H1 (cell line): Measurements from ENCODE around the gene SMIM41. TPM values are rescaled to one million over a fixed set of nuclear protein-coding genes. Genes with fewer than 3 reads are reported as not detected.

ENCODE experiments used
- CTCF ChIA-PET: fragments of 300-600 bp; sonication (Branson Sonifier 250); formaldehyde crosslinking; loops from one replicate; lab custom pipeline; 2021; ENCODE audit not compliant: partially characterized antibody; lab: Charles Lee
- POLR2A ChIA-PET: fragments of 300-600 bp; sonication (Branson Sonifier 250); formaldehyde crosslinking; loops from one replicate; lab custom pipeline; 2021; ENCODE audit warnings: inconsistent platforms; ENCODE audit not compliant: partially characterized antibody; lab: Charles Lee
- DNase-seq, 2 experiments: peaks; one replicate each; pipeline versions ENCODE4 v3.0.0 to v3.0.0-alpha.2; 2010 to 2022; ENCODE audit warnings: low spot score in 2 of 2, low read depth in 1 of 2, mixed read lengths in 1 of 2
- FAIRE-seq: peaks from 2 replicates; lab custom pipeline; 2011; peaks lifted over from hg19 to GRCh38; lab: Jason Lieb, UNC
- H2AFZ ChIP-seq: 2 replicates; pipeline ENCODE4 v1.8.1; 2012; ENCODE audit warnings: low read length, inconsistent platforms
- H2AK5ac ChIP-seq: 2 replicates; pipeline ENCODE4 v1.6.1; 2013; ENCODE audit warnings: low read depth, low read length
- H2BK120ac ChIP-seq: replicated peaks from 2 replicates; pipeline ENCODE3; 2013; ENCODE audit warnings: low read depth, low read length, inconsistent platforms
- H2BK12ac ChIP-seq: 2 replicates; pipeline ENCODE4 v1.6.1; 2013; ENCODE audit warnings: low read depth, low read length
- H2BK15ac ChIP-seq: 2 replicates; pipeline ENCODE4 v1.6.1; 2013; ENCODE audit warnings: low read length
- H2BK20ac ChIP-seq: 2 replicates; pipeline ENCODE4 v1.6.1; 2013; ENCODE audit warnings: low read length
- H2BK5ac ChIP-seq: 2 replicates; pipeline ENCODE4 v1.6.1; 2013; ENCODE audit warnings: low read depth, low read length
- H3K14ac ChIP-seq: 2 replicates; pipeline ENCODE4 v1.6.1; 2013; ENCODE audit warnings: inconsistent platforms; ENCODE audit not compliant: insufficient read length
- H3K18ac ChIP-seq: 2 replicates; pipeline ENCODE4 v1.6.1; 2013; ENCODE audit warnings: low read length; ENCODE audit errors: extremely low read depth
- H3K23ac ChIP-seq: 2 replicates; pipeline ENCODE4 v1.6.1; 2013; ENCODE audit warnings: inconsistent platforms; ENCODE audit not compliant: insufficient read length
- H3K23me2 ChIP-seq: 2 replicates; pipeline ENCODE4 v1.6.1; 2013; ENCODE audit warnings: low read depth, low read length
- H3K27ac ChIP-seq: 2 replicates; pipeline ENCODE4 v1.6.1; 2011; ENCODE audit warnings: low read depth, low read length, inconsistent platforms
- H3K27me3 ChIP-seq, 4 experiments: replicated peaks in 1 of 4; 1 replicate in 1 of 4; 2 replicates in 3 of 4; pipeline versions ENCODE4 v1.6.1 to v1.8.1; 2011 to 2013; ENCODE audit warnings: low read length in 3 of 4, mild to moderate bottlenecking in 3 of 4, inconsistent platforms in 2 of 4, mixed read lengths in 2 of 4, moderate library complexity in 1 of 4; ENCODE audit not compliant: control insufficient read depth in 3 of 4, insufficient read depth in 3 of 4; ENCODE audit errors: extremely low read depth in 1 of 4
- H3K36me3 ChIP-seq, 4 experiments: 2 replicates each; pipeline versions ENCODE4 v1.6.1 to v1.8.1; 2011 to 2013; ENCODE audit warnings: mild to moderate bottlenecking in 4 of 4, low read length in 3 of 4, moderate library complexity in 2 of 4, control low read depth in 1 of 4, inconsistent platforms in 1 of 4; ENCODE audit not compliant: insufficient read depth in 4 of 4, control insufficient read depth in 2 of 4
- H3K4ac ChIP-seq: replicated peaks from 2 replicates; pipeline ENCODE3; 2013; ENCODE audit warnings: low read length, low read depth, mixed read lengths, inconsistent platforms; ENCODE audit not compliant: insufficient read length
- H3K4me1 ChIP-seq, 4 experiments: replicated peaks in 1 of 4; 1 replicate in 1 of 4; 2 replicates in 3 of 4; pipeline versions ENCODE4 v1.6.1 to v1.8.1; 2011 to 2013; ENCODE audit warnings: low read length in 3 of 4, inconsistent platforms in 2 of 4, mixed read lengths in 1 of 4; ENCODE audit not compliant: insufficient read depth in 4 of 4, control insufficient read depth in 3 of 4
- H3K4me2 ChIP-seq, 2 experiments: 2 replicates each; pipeline versions ENCODE4 v1.6.1 to v1.8.1; 2011 to 2013; ENCODE audit warnings: low read depth in 2 of 2, low read length in 2 of 2, control low read depth in 1 of 2, inconsistent platforms in 1 of 2, mild to moderate bottlenecking in 1 of 2; ENCODE audit not compliant: insufficient read depth in 1 of 2
- H3K4me3 ChIP-seq, 4 experiments: fragments of 200-600, 300-600 bp in 1 of 4; sonication (generic), shearing (Covaris generic), sonication (Bioruptor Twin) in 1 of 4; 2 replicates each; pipeline versions ENCODE4 v1.5.1 to v1.8.1; 2011 to 2016; ENCODE audit warnings: low read length in 4 of 4, low read depth in 3 of 4, control low read depth in 2 of 4, inconsistent platforms in 2 of 4, mild to moderate bottlenecking in 2 of 4, mixed read lengths in 1 of 4, moderate library complexity in 1 of 4; ENCODE audit not compliant: insufficient read depth in 2 of 4; ENCODE audit errors: extremely low read depth in 1 of 4
- H3K56ac ChIP-seq: replicated peaks from 2 replicates; pipeline ENCODE3; 2013; ENCODE audit warnings: low read depth, mild to moderate bottlenecking, mixed read lengths, low read length, inconsistent platforms; ENCODE audit not compliant: insufficient read length
- H3K79me1 ChIP-seq: 2 replicates; pipeline ENCODE4 v1.6.1; 2013; ENCODE audit warnings: low read depth, low read length, control low read depth
- H3K79me2 ChIP-seq, 2 experiments: 2 replicates each; pipeline versions ENCODE4 v1.6.1 to v1.8.1; 2012 to 2013; ENCODE audit warnings: low read length in 2 of 2, mild to moderate bottlenecking in 2 of 2, inconsistent platforms in 1 of 2; ENCODE audit not compliant: insufficient read depth in 2 of 2, control insufficient read depth in 1 of 2
- H3K9ac ChIP-seq, 4 experiments: replicated peaks in 1 of 4; 1 replicate in 1 of 4; 2 replicates in 3 of 4; pipeline versions ENCODE4 v1.6.1 to v1.8.1; 2011 to 2013; ENCODE audit warnings: low read depth in 3 of 4, low read length in 3 of 4, control low read depth in 2 of 4, mild to moderate bottlenecking in 2 of 4, moderate library complexity in 2 of 4, inconsistent platforms in 1 of 4; ENCODE audit errors: extremely low read depth in 1 of 4
- H3K9me3 ChIP-seq, 2 experiments: 2 replicates each; pipeline versions ENCODE4 v1.6.1 to v1.8.1; 2012 to 2013; ENCODE audit warnings: mild to moderate bottlenecking in 2 of 2, moderate library complexity in 2 of 2, control low read depth in 1 of 2, inconsistent platforms in 1 of 2, low read depth in 1 of 2, low read length in 1 of 2, mixed read lengths in 1 of 2; ENCODE audit not compliant: insufficient read depth in 2 of 2
- H4K20me1 ChIP-seq, 2 experiments: replicated peaks in 1 of 2; 2 replicates each; pipeline versions ENCODE3 to v1.8.1; 2011 to 2013; ENCODE audit warnings: inconsistent platforms in 2 of 2, low read length in 2 of 2, mild to moderate bottlenecking in 1 of 2; ENCODE audit not compliant: insufficient read depth in 2 of 2, control insufficient read depth in 1 of 2
- H4K5ac ChIP-seq: 2 replicates; pipeline ENCODE4 v1.6.1; 2013; ENCODE audit warnings: low read length, low read depth, mixed read lengths, inconsistent platforms; ENCODE audit not compliant: insufficient read length
- H4K8ac ChIP-seq: 2 replicates; pipeline ENCODE4 v1.8.0; 2013; ENCODE audit warnings: mild to moderate bottlenecking, moderate library complexity, low read length, inconsistent platforms; ENCODE audit not compliant: insufficient read depth; ENCODE audit errors: extremely low read depth
- H4K91ac ChIP-seq: replicated peaks from 2 replicates; pipeline ENCODE3; 2013; ENCODE audit warnings: low read length, mixed read lengths, inconsistent platforms; ENCODE audit not compliant: insufficient read length
- ATF2 ChIP-seq: IDR thresholded peaks from 2 replicates; pipeline ENCODE4 v1.6.1; 2012; ENCODE audit warnings: low read length, inconsistent platforms
- ATF3 ChIP-seq: IDR thresholded peaks from 2 replicates; pipeline ENCODE4 v1.6.1; 2011; ENCODE audit warnings: low read depth, mild to moderate bottlenecking, low read length; ENCODE audit not compliant: insufficient read depth
- BCL11A ChIP-seq, 2 experiments: IDR thresholded peaks; one replicate each; pipeline ENCODE4 v1.6.1; 2011; ENCODE audit warnings: low read depth in 2 of 2, low read length in 2 of 2, mild to moderate bottlenecking in 2 of 2
- CHD1 ChIP-seq: IDR thresholded peaks from 2 replicates; pipeline ENCODE4 v1.6.1; 2012; ENCODE audit warnings: low read depth, low read length, improper control_type of control experiment
- RAD21 ChIP-seq, 2 experiments: IDR thresholded peaks in 1 of 2; conservative IDR thresholded peaks in 1 of 2; 2 replicates each; pipeline ENCODE4 v1.6.1; 2011; ENCODE audit warnings: low read depth in 2 of 2, low read length in 2 of 2, improper control_type of control experiment in 1 of 2, inconsistent platforms in 1 of 2, mild to moderate bottlenecking in 1 of 2, moderate library complexity in 1 of 2
- SIN3A ChIP-seq, 2 experiments: IDR thresholded peaks in 1 of 2; conservative IDR thresholded peaks in 1 of 2; 2 replicates each; pipeline ENCODE4 v1.6.1; 2011 to 2012; ENCODE audit warnings: low read length in 2 of 2, improper control_type of control experiment in 1 of 2, low read depth in 1 of 2, mild to moderate bottlenecking in 1 of 2
- SP2 ChIP-seq: IDR thresholded peaks from 2 replicates; pipeline ENCODE4 v1.6.1; 2012; ENCODE audit warnings: mild to moderate bottlenecking, low read length, inconsistent platforms
- YY1 ChIP-seq: IDR thresholded peaks from 2 replicates; pipeline ENCODE4 v1.6.1; 2011; ENCODE audit warnings: low read depth, mild to moderate bottlenecking, low read length
- WGBS, 2 experiments: shearing (Covaris generic) in 1 of 2; methylation state at CpG; one replicate each; pipeline versions ENCODE4 v1.1.6 to v1.1.7; 2013 to 2015; ENCODE audit warnings: low lambda C conversion rate in 2 of 2, mixed read lengths in 2 of 2, inconsistent platforms in 1 of 2, low coverage in 1 of 2, missing lambda C conversion rate in 1 of 2; ENCODE audit not compliant: insufficient replicate concordance in 2 of 2, insufficient coverage in 1 of 2, insufficient read length in 1 of 2; ENCODE audit errors: extremely low coverage in 1 of 2, missing lambda C conversion rate in 1 of 2; 5-methylcytosine and 5-hydroxymethylcytosine counted together
- polyA plus RNA-seq, 7 experiments: library from polyadenylated mRNA; depleted of rRNA in 3 of 7; stranded (reverse) in 5 of 7; unstranded in 2 of 7; fragments of >200 nt in 5 of 7; fragments of 200-250 nt in 2 of 7; gene quantifications; 1 replicate in 5 of 7; 2 replicates in 1 of 7; 4 replicates in 1 of 7; pipeline versions ENCODE4 v1.2.1 to v1.2.3, GENCODE V29; 2011 to 2013; ENCODE audit warnings: missing spikeins in 2 of 7, mixed read lengths in 2 of 7
- total RNA-seq: library from RNA; stranded (reverse); fragmentation: NEBNext Ultra II Directional; extraction: Animal tissue kit (Norgen Biotek cat#: 25700); gene quantifications from 2 replicates; pipeline ENCODE4 v1.2.1, GENCODE V29; 2021

SMIM41 gene
- total and polyA plus RNA-seq, 2 of the 8 experiments (the other 6 are each of a cell fraction or from before 2014, with no cell fraction given): 0.28 to 0.98 TPM

- no peak overlapping the region for H3K56ac ChIP-seq
- WGBS, 2 experiments: 89% methylated on average over 18 of the region's 19 CpGs; no CpG with 5 or more reads in 1 of the 2 experiments
- no peak overlapping the region; the same call in 1 of the 2 replicates for H2AFZ ChIP-seq
- ChIA-PET POLR2A (interaction anchor here (0.7 to 1.5 kb wide), 3 partner anchors 28 to 95 kb away, joined by 4 to 5 read pairs (median 5); no protein-coding TSS in a partner anchor), CTCF (interaction anchor here (0.7 to 12.6 kb wide), 28 partner anchors 9 to 118 kb away, joined by 3 to 338 read pairs (median 4); no protein-coding TSS in a partner anchor)
- H3K9me3 ChIP-seq: no peaks in the 10 kb centered on the region
- no peak overlapping the region for H3K9ac ChIP-seq
- H3K79me1 ChIP-seq: no peaks in the 10 kb centered on the region
- no peak overlapping the region for H2AK5ac ChIP-seq
- peak overlapping the region; percentile 60; the same call in 1 of the 2 replicates for H4K8ac ChIP-seq
- peak overlapping the region; percentile 84; the same call in 1 of the 2 replicates for H2BK12ac ChIP-seq
- no peaks in the 10 kb centered on the region for H3K27me3 ChIP-seq
- H3K18ac ChIP-seq: peak overlapping the region; percentile 53; the same call in 1 of the 2 replicates
- no peak overlapping the region for H3K23ac ChIP-seq
- 0 out of 2 replicates have a peak, but pooled peaks cover 2% of the 10 kb centered on the region for H3K23me2 ChIP-seq
- H3K4me2 ChIP-seq: no peak overlapping the region
- H2BK15ac ChIP-seq: peak overlapping the region; percentile 72; the same call in 1 of the 2 replicates
- no peaks in the 10 kb centered on the region for H3K36me3 ChIP-seq
- no peak overlapping the region for H3K27ac ChIP-seq
- peak overlapping the region; percentile 11; the same call in 1 of the 2 replicates for H2BK20ac ChIP-seq
- H4K5ac ChIP-seq: no peak overlapping the region
- no peak for FAIRE-seq
- peak overlapping the region; percentile 71; the same call in 1 of the 2 replicates for H2BK5ac ChIP-seq
- H4K91ac ChIP-seq: peak overlapping the region; percentile 47
- H3K4me1 ChIP-seq: peaks cover 26 to 38% (median 27%) of the 10 kb centered on the region in 4 experiments
- H2BK120ac ChIP-seq: no peak overlapping the region
- H3K4ac ChIP-seq: peak overlapping the region; percentile 48
- no peak overlapping the region for H3K14ac ChIP-seq
- no peak for DNase-seq
- H3K4me3 ChIP-seq: no peak overlapping the region
- H4K20me1 ChIP-seq: no peaks in the 10 kb centered on the region
- H3K79me2 ChIP-seq: no peaks in the 10 kb centered on the region
- TF ChIP-seq CHD1 (no peak), BCL11A (IDR thresholded peaks at IDR 0.05; ENCODE audit: low read depth in 2 of 2, low read length in 2 of 2) (no peak), YY1 (no peak), RAD21 (IDR thresholded peaks at IDR 0.05 in 1 of 2, conservative IDR thresholded peaks at IDR 0.05 in 1 of 2; ENCODE audit: low read depth in 2 of 2, low read length in 2 of 2) (no peak), ATF3 (no peak), ATF2 (no peak), SIN3A (conservative IDR thresholded peaks at IDR 0.05 in 1 of 2, IDR thresholded peaks at IDR 0.05 in 1 of 2; ENCODE audit: low read depth in 1 of 2, low read length in 2 of 2) (no peak), SP2 (no peak)
Measured at GRCh38 chr12:52120951-52121823, 41.7 kb downstream of the SMIM41 start.
